KMS-11 (cell line): ENCODE data around the gene KIF5C.

Experiments
- H2AFZ ChIP-seq: fragments of 200-600 bp; sonication (generic); 2 replicates; pipeline ENCODE4 v1.6.1; 2016; ENCODE audit warnings: antibody characterized with exemption, mixed run types, low read depth
- H3K27ac ChIP-seq: fragments of 200-600 bp; sonication (generic); 2 replicates; pipeline ENCODE4 v1.6.1; 2016; ENCODE audit warnings: mild to moderate bottlenecking, mixed run types
- H3K27me3 ChIP-seq: fragments of 200-600 bp; sonication (generic); 2 replicates; pipeline ENCODE4 v1.6.1; 2017; ENCODE audit warnings: mild to moderate bottlenecking, low read depth, mixed run types, moderate library complexity; ENCODE audit not compliant: insufficient read depth
- H3K36me3 ChIP-seq: fragments of 200-600 bp; sonication (generic); 2 replicates; pipeline ENCODE4 v1.6.1; 2017; ENCODE audit warnings: mild to moderate bottlenecking, mixed run types; ENCODE audit not compliant: insufficient read depth
- H3K4me1 ChIP-seq: fragments of 200-600 bp; sonication (generic); 2 replicates; pipeline ENCODE4 v1.6.1; 2016; ENCODE audit warnings: mild to moderate bottlenecking, low read depth, mixed run types; ENCODE audit not compliant: poor library complexity, severe bottlenecking
- H3K4me2 ChIP-seq: fragments of 200-600 bp; sonication (generic); 2 replicates; pipeline ENCODE4 v1.7.0; 2016; ENCODE audit warnings: mild to moderate bottlenecking, mixed run types
- H3K4me3 ChIP-seq: fragments of 200-600 bp; sonication (generic); IDR thresholded peaks from 2 replicates; pipeline ENCODE4 v1.6.1; 2017; ENCODE audit warnings: low read depth, low read length, mixed read lengths; ENCODE audit not compliant: insufficient read depth
- H3K79me2 ChIP-seq: fragments of 200-600 bp; sonication (generic); 2 replicates; pipeline ENCODE4 v1.6.1; 2016; ENCODE audit warnings: low read depth, mixed run types; ENCODE audit not compliant: insufficient read depth
- H3K9ac ChIP-seq: fragments of 200-600 bp; sonication (generic); 2 replicates; pipeline ENCODE4 v1.6.1; 2016; ENCODE audit warnings: mild to moderate bottlenecking, mixed run types
- H4K20me1 ChIP-seq: fragments of 200-600 bp; sonication (generic); 2 replicates; pipeline ENCODE4 v1.6.1; 2016; ENCODE audit warnings: mild to moderate bottlenecking, mixed run types; ENCODE audit not compliant: insufficient read depth
- TF ChIP-seq, protein P1 (sequence below): fragments of 200-600 bp; sonication (generic); conservative IDR thresholded peaks from 2 replicates; pipeline ENCODE4 v1.6.1; 2017; ENCODE audit warnings: low read depth, mild to moderate bottlenecking, antibody characterized with exemption, low read length, moderate library complexity, mixed read lengths

KIF5C gene

DNA sequence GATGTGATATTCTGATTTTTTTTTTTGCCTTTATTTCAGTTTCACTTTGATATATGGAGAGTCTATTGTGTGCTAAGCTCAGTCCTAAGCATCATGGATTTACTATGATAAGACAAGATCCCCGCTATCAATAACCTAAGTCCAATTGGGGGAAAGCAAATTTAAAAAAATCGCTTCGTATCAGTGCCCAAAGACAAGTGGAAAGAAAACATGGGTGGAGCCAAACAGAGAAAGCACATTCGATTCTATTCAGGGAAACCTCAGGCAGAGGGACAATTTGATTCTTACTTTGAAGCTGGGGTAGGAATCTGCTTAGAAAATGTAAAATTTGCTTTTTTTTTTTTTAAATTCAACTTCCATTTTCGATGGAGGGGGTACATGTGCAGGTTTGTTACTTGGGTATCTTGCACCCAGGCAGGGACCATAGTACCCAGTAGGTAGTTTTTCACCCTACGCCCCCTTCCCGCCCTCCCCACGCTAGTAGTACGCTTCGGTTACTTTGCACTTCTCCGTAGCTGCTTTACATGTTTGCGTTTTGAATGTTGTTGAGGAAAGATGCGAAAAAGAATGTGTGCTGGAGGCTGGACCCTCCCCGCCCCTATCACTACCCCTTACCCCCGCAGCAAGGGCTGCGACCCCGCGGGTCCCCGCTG, 12.4 kb downstream of the KIF5C start:
- H3K27ac ChIP-seq, result no peak overlapping the region
- H3K79me2 ChIP-seq, result no peaks in the 10 kb centered on the region
- no peak overlapping the region for H3K4me3 ChIP-seq
- H3K4me1 ChIP-seq, result no peaks in the 10 kb centered on the region
- H3K9ac ChIP-seq, result no peak overlapping the region
- TF ChIP-seq, protein P1, sequence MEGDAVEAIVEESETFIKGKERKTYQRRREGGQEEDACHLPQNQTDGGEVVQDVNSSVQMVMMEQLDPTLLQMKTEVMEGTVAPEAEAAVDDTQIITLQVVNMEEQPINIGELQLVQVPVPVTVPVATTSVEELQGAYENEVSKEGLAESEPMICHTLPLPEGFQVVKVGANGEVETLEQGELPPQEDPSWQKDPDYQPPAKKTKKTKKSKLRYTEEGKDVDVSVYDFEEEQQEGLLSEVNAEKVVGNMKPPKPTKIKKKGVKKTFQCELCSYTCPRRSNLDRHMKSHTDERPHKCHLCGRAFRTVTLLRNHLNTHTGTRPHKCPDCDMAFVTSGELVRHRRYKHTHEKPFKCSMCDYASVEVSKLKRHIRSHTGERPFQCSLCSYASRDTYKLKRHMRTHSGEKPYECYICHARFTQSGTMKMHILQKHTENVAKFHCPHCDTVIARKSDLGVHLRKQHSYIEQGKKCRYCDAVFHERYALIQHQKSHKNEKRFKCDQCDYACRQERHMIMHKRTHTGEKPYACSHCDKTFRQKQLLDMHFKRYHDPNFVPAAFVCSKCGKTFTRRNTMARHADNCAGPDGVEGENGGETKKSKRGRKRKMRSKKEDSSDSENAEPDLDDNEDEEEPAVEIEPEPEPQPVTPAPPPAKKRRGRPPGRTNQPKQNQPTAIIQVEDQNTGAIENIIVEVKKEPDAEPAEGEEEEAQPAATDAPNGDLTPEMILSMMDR, result no peak
- no peaks in the 10 kb centered on the region for H3K27me3 ChIP-seq
- H3K4me2 ChIP-seq, result no peak overlapping the region
- H3K36me3 ChIP-seq, result no peaks in the 10 kb centered on the region
- H2AFZ ChIP-seq, result no peak overlapping the region
- no peaks in the 10 kb centered on the region for H4K20me1 ChIP-seq

DNA sequence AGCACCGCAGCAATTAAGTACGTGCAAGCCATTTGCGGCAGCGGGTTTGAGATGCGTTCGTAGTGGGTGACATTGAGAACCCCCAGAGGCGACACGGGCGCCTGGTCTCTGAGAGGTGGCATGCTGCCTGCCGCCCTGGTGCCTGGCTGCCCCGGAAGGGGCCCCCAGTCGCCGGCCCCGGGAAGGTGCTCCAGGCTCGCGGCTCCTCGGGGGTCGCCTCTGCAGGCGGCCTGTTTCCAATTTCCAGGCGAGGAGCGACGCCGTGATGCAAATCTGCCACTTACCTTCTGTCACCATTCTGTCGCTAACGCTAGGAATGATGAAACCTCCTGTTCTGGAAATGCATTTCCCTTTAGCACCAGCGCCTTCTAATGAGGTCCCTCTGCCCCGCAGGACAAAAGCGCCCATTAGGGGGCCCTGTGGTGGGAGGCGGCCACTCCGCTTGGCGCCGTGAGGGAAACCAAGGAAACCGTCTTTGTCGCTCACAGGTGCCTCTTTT, 13.0 kb downstream of the KIF5C start:
- Histone ChIP-seq H3K9ac (no peak overlapping the region), H2AFZ (no peak overlapping the region)

DNA sequence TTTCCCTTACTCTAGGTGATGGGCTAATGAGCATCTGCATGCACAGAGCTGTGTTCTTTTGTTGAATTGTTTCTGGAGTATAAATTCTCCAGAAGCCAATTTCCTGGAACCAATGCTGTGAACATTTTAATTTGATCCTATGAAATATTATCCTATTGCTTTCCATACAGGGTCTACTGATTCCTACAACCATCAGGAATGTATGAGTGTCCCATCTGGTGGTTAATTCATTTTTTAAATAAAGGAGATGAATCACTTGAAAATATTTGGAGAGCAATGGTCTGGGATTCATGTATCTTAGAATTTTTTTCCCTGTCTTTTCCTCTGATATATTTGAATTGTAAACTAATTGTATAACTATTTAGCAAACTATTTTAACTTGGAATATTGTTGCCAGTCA, 14.0 kb downstream of the KIF5C start:
- TF ChIP-seq, protein P1, result no peak
- Histone ChIP-seq H3K4me3 (no peak overlapping the region), H4K20me1 (no peaks in the 10 kb centered on the region), H3K4me1 (peaks cover 4% of the 10 kb centered on the region), H2AFZ (no peak overlapping the region), H3K79me2 (no peaks in the 10 kb centered on the region), H3K9ac (no peak overlapping the region), H3K27ac (no peak overlapping the region), H3K27me3 (no peaks in the 10 kb centered on the region), H3K36me3 (no peaks in the 10 kb centered on the region), H3K4me2 (no peak overlapping the region)

More for the DNA sequence above, 13.0 kb downstream of the KIF5C start:
- TF ChIP-seq, protein P1, result no peak
- Histone ChIP-seq H3K79me2 (no peaks in the 10 kb centered on the region), H3K4me3 (no peak overlapping the region), H3K27ac (no peak overlapping the region), H3K27me3 (no peaks in the 10 kb centered on the region), H3K36me3 (no peaks in the 10 kb centered on the region), H4K20me1 (no peaks in the 10 kb centered on the region), H3K4me2 (no peak overlapping the region), H3K4me1 (no peaks in the 10 kb centered on the region)

DNA sequence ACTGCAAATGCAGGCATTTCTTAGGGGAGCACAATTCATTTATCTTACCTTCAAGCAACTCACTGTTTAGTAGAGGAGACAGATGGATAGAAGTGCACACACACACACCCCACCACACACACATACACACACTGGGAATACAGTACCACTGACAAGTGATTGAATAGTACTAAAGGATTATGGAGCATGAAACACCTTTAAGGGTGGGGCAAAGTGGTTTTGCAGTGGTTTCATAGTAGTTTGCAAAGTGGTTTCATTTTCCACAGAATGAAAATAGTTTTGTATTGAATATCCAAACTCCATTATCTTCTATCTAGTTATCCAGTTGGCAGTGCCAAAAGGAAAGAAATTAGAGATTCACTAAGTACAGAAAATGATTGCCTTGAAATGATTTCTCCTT, 18.9 kb downstream of the KIF5C start:
- Histone ChIP-seq H3K4me1 (peaks cover 9% of the 10 kb centered on the region), H2AFZ (no peak overlapping the region), H4K20me1 (no peaks in the 10 kb centered on the region), H3K4me3 (no peak overlapping the region), H3K9ac (no peak overlapping the region), H3K79me2 (no peaks in the 10 kb centered on the region), H3K27ac (no peak overlapping the region), H3K27me3 (no peaks in the 10 kb centered on the region), H3K4me2 (no peak overlapping the region), H3K36me3 (no peaks in the 10 kb centered on the region)
- TF ChIP-seq, protein P1, result no peak
